ENCODE results near the gene PPARD.

DNA sequence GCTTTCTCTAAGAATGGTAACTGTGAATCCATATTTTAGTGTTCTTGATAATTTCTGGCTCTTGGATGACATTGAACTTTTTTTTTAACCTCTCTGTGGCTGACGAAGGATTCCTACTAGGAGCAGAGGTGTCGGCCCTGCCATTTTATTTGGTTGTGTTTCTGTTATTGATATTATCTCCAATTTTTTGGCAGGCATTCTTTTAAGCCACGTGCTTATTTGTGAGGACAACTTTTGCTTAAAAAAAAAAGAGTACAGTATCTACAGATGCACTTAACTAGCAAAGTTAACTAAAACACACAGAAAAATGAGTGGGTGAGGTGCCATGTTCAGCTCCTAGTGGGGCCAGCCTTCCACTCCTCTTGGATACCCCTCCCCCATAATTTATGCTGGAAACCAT lies 110.9 kb downstream of the PPARD start:
- TF ChIP-seq POLR2A (IDR thresholded peaks at IDR 0.05) (no peak), CTCF (IDR thresholded peaks at IDR 0.05) (no peak)

Measured in lower leg skin (tissue), 3 donors.